ENCODE results near the gene ACTN1.

ACTN1 gene

DNA sequence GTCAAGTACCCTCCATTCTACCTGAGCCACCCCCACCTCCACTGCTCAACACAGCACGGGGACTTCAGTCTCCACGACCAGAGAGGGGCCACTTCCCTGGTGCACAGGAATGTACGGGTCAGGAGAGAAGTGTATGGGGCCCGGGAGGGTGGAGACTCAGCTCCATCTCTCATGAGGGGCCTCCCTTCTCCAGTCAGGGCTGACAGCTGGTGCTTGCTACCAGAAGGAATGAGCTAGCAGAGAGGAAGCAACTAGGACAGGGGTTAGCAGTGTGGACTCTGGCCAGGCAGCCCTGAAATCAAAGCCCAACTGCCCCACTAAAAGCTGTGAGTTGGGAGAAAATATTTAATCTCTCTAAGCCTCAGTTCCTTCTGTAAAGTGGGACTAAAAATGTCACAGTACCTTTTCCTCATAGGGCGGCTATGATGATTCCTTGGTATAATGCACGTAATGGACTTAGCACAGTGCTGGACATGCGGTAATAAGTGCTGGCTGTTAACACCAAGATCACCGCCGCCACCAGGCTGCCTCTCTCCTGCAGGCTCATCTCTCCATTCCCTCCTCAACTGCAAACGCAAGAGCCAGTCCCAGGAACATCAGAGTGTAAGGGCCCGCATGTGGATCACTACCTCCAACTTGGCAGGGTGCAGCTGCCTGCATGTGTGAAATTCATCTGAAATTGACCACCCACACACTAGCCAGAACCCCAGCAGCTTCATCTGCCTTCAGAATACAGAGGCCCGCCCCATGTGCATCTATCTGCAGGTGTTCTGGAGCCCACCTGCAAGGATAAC lies 14.6 kb downstream of the ACTN1 start:
- Histone ChIP-seq H3K4me1 (ENCODE audit: insufficient read depth, poor library complexity, severe bottlenecking) (peaks cover 100% of the 10 kb centered on the region), H3K4me3 (ENCODE audit: severe bottlenecking) (no peak overlapping the region), H3K9me3 (ENCODE audit: severe bottlenecking) (no peaks in the 10 kb centered on the region), H3K27ac (ENCODE audit: poor library complexity, severe bottlenecking) (peak overlapping the region; percentile 98), H3K27me3 (ENCODE audit: insufficient read depth, poor library complexity, severe bottlenecking) (no peaks in the 10 kb centered on the region), H3K36me3 (ENCODE audit: low read depth) (peaks cover 97% of the 10 kb centered on the region)
- TF ChIP-seq, protein P1, sequence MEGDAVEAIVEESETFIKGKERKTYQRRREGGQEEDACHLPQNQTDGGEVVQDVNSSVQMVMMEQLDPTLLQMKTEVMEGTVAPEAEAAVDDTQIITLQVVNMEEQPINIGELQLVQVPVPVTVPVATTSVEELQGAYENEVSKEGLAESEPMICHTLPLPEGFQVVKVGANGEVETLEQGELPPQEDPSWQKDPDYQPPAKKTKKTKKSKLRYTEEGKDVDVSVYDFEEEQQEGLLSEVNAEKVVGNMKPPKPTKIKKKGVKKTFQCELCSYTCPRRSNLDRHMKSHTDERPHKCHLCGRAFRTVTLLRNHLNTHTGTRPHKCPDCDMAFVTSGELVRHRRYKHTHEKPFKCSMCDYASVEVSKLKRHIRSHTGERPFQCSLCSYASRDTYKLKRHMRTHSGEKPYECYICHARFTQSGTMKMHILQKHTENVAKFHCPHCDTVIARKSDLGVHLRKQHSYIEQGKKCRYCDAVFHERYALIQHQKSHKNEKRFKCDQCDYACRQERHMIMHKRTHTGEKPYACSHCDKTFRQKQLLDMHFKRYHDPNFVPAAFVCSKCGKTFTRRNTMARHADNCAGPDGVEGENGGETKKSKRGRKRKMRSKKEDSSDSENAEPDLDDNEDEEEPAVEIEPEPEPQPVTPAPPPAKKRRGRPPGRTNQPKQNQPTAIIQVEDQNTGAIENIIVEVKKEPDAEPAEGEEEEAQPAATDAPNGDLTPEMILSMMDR (IDR thresholded peaks at IDR 0.05; ENCODE audit: poor library complexity, severe bottlenecking): no peak
- DNase-seq (ENCODE audit: low spot score) (no peak), ATAC-seq (ENCODE audit: low read depth) (no peak)

DNA sequence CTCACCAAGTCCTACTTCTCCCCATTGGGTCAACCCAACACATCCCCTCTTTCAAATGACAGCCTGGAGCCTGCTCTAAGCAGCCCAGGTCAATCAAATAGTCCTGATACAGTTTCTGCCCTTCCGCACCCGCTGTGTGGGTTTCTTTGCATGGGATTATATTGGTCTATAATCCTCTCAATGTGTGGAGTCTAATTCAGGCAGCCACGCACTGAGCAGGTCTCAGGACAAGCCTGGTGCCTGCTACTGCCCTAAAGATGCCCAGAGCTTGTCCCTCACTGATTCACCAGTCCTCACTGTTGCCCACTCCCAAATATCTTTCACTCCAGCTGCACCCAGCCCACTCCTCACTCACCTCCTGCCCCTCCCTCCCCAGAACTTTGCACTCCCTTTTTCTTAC lies 16.4 kb downstream of the ACTN1 start:
- Histone ChIP-seq H3K27ac (ENCODE audit: poor library complexity, severe bottlenecking) (peak overlapping the region; percentile 98), H3K36me3 (ENCODE audit: low read depth) (peaks cover 90% of the 10 kb centered on the region), H3K4me1 (ENCODE audit: insufficient read depth, poor library complexity, severe bottlenecking) (peaks cover 100% of the 10 kb centered on the region), H3K27me3 (ENCODE audit: insufficient read depth, poor library complexity, severe bottlenecking) (no peaks in the 10 kb centered on the region), H3K4me3 (ENCODE audit: severe bottlenecking) (no peak overlapping the region), H3K9me3 (ENCODE audit: severe bottlenecking) (no peaks in the 10 kb centered on the region)
- ATAC-seq (ENCODE audit: low read depth) (peak; percentile 9), DNase-seq (ENCODE audit: low spot score) (no peak)
- TF ChIP-seq, protein P1 (IDR thresholded peaks at IDR 0.05; ENCODE audit: poor library complexity, severe bottlenecking): no peak

DNA sequence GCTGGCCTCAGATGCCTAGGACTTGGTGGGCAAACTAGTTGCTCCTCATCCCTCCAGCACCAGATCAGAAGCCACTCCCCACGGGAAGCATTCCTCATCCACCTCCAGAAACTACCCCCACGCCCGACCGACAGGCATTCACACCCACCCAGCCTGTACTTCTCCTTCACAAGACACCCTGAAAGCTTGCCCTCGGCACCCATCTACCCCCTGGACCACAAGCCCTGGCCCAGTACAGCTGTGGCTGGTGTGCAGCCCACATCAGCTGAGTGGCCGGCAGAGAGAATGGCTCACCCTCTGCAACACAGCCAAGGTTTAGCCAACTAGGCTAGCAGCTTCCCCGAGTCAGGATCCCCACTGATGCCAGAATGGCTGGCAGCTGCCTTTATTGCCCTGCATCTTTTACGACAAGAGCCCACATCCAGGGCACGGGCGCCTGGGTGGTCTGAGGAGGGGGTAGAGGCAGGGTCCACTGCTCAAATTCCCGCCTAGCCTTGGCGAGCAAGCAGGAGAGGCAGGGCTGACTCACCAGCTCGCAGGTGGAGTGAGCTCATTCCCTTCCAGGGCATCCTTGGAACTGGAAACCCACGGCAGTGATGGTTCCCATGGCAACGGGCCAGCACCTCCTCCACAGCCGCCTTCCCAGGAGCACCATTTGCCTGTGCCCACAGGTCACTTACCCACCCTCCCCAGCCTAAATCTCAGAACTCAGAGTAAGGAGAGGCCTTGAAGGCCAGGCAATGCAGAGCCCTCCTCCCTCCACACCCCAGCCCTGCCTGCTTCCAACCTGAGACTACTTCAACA lies 17.1 kb downstream of the ACTN1 start:
- Histone ChIP-seq H3K27ac (ENCODE audit: poor library complexity, severe bottlenecking) (peak overlapping the region; percentile 98), H3K27me3 (ENCODE audit: insufficient read depth, poor library complexity, severe bottlenecking) (no peaks in the 10 kb centered on the region), H3K36me3 (ENCODE audit: low read depth) (peaks cover 90% of the 10 kb centered on the region), H3K4me1 (ENCODE audit: insufficient read depth, poor library complexity, severe bottlenecking) (peaks cover 100% of the 10 kb centered on the region), H3K4me3 (ENCODE audit: severe bottlenecking) (no peak overlapping the region), H3K9me3 (ENCODE audit: severe bottlenecking) (no peaks in the 10 kb centered on the region)
- TF ChIP-seq, protein P1 (IDR thresholded peaks at IDR 0.05; ENCODE audit: poor library complexity, severe bottlenecking): no peak
- peak; percentile 65 for ATAC-seq (ENCODE audit: low read depth)
- DNase-seq (ENCODE audit: low spot score): peak; percentile 99

DNA sequence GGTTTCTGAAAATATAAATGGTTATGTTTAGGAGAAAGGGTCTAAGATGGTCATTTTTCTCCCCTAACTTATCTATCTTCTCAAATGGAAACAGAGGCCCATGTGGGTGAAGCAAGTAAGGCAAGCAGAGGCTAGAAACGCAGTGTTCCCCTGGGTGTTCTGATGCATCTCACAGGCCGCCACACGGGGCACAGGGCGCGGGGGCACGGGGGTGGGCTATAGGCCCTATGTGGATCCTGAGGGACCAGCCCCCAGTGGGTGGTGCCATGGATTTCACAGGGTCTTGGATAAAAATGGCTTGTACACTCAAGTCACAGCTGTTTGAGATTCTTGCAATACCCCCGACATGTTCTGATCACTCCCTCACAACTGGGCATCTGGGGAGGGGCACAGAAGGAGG lies 17.7 kb downstream of the ACTN1 start:
- ATAC-seq (ENCODE audit: low read depth): no peak
- peaks cover 90% of the 10 kb centered on the region for H3K36me3 ChIP-seq (ENCODE audit: low read depth)
- peak overlapping the region; percentile 98 for H3K27ac ChIP-seq (ENCODE audit: poor library complexity, severe bottlenecking)
- peaks cover 100% of the 10 kb centered on the region for H3K4me1 ChIP-seq (ENCODE audit: insufficient read depth, poor library complexity, severe bottlenecking)
- TF ChIP-seq, protein P1 (IDR thresholded peaks at IDR 0.05; ENCODE audit: poor library complexity, severe bottlenecking): no peak
- DNase-seq (ENCODE audit: low spot score): no peak
- H3K4me3 ChIP-seq (ENCODE audit: severe bottlenecking): no peak overlapping the region
- no peaks in the 10 kb centered on the region for H3K27me3 ChIP-seq (ENCODE audit: insufficient read depth, poor library complexity, severe bottlenecking)
- H3K9me3 ChIP-seq (ENCODE audit: severe bottlenecking): no peaks in the 10 kb centered on the region
